HG03064 (cell line): ENCODE results near the gene CTPS2.
"Not testable (repeated sequence)": the region's sequence is repeated elsewhere in the genome, so short reads cannot be mapped to it uniquely, and the experiment has no call there.

ENCODE experiments used
- ATAC-seq: cut with Tn5 transposase; IDR thresholded peaks from one replicate; pipeline ENCODE4 v1.9.1; 2021; ENCODE audit warnings: low read depth; ENCODE audit not compliant: unreplicated experiment

Gene CTPS2

DNA sequence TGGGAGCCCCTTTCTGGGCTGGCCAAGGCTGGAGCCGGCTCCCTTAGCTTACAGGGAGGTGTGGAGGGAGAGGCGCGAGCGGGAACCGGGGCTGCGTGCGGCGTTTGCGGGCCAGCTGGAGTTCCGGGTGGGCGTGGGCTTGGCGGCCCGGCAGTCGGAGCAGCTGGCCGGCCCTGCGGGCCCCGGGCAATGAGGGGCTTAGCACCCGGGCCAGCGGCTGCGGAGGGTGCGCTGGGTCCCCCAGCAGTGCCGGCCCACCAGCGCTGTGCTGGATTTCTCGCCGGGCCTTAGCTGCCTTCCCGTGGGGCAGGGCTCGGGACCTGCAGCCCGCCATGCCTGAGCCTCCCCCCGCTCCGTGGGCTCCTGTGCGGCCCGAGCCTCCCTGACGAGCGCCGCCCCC is 137.1 kb downstream of the CTPS2 start:
- ATAC-seq, result not testable (repeated sequence)

DNA sequence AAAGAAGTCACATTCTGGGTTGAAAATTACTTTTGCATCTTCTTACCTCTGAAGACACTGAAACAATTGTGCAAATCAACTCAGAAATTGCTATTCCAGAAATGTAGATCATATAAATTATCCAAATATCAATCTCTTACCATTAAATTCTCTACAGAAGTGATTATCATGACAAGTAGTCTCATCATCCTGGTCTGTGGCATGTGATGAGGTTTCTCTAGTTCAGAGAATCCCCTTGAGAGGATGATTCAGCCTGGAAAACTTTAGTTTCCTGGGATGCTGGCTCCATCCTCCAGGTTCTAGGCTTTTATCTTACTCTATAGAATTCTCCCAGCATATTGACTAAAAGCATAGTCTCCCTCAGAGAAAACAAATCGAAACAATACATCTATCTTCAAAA is 138.7 kb downstream of the CTPS2 start:
- ATAC-seq, result no peak

DNA sequence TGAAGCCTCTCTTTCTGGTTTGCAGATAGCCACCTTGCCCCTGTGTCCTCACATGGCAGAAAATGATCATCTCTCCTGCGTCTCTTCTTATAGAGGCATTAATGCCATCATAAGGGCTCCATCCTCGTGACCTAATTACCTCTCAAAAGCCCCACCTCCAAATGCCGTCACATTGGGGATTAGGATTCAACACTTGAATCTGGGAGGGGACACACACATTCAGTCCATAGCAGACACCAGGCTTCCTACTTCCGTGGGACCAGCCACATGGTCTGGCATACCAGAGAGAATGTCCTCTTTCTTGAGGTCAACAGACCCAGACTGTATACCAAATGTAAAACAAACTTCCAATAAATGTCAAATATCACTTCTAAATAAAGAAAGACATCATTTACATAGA is 144.8 kb downstream of the CTPS2 start:
- ATAC-seq, result no peak

DNA sequence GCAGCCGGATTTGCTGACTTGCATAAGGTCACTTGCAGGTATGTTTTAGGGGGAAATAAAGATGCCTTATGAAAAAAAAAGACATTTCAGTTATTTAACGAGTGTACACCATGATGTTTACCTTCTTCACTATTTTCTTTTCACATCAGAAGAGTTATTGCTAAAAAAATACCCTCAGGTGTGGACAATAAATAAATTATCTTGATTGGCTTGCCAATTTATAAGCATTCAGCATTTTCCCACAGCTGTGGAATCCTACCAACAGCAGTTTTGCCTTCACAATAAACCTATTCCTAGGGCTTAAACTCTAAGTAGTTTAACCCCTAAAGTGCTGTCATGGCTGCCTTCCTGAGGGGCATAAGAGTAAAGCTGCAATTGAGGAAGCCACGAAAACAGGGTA is 145.9 kb downstream of the CTPS2 start:
- no peak for ATAC-seq

DNA sequence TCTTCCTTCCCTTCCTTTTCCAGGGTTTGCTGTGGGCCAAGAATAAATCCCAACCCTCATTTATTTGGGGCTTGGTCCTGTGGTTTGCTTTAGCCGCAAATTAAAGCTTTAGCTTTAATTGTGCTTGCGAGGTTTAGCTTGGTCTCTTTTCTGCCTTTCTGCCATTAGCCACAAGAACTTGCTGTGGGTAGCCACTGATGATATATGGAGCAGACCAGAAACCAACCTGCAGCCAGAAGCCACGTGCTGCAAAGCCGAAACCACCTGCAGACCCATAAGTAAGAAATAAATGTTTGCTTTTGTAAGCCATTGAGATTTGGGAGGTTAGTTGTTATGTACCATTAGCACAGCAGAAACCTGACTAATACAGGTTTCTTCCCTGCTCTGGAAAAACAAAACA is 152.3 kb downstream of the CTPS2 start:
- no peak for ATAC-seq

DNA sequence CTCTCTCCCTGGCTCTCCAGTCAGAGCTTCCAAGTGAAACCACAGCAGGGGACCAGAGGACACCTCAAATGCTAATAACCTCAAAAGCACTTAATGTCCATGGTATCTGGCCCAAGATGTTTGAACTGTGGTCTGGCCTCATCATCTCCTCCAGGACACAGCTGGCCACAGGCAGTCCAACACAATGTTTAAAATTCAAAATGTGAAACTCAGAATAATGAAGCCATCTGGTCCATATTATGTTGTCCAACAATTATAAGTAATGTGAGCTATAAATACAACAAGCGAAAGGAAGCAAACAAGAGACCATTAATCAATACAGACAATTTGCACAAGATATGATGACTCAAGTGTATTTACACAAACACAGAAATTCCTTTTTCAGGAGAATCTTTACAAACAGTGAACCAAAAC is 153.3 kb downstream of the CTPS2 start:
- no peak for ATAC-seq

DNA sequence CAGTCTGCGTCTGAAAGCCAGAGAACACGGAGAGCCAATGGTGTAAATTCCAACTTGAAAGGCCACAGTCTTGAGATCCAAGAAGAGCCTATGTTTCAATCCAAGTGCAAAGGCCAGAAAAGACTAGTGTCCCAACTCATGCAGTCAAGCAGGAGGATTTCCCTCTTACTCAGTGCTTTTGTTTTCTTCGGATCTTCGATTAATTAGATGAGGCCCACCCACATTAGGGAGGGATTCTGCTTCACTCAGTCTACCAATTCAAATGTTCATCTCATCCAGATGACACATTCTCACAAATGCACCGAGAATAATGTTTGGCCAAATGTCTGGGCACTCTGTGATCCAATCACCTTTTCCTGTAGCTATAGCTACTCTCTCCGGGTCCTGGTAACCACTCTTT is 154.0 kb downstream of the CTPS2 start:
- ATAC-seq, result no peak

DNA sequence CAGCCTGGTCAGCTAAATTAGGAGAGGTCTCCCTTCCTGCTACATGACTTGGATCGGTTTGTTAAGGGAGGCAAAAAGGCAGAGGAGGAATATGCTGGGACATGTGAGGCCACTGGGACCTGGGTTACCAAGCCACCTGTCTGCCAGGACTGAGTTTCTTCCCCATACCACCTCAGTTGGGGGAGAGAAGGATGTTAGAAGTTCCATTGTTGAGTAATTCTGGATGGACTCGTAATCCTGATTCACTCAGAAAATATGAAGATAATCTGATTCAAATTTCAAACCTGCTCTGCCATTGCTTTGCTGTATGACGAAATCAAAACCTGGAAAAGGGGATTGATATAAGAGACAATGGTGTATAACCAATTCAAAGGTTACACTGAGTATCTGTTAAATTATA is 159.9 kb downstream of the CTPS2 start:
- no peak for ATAC-seq

DNA sequence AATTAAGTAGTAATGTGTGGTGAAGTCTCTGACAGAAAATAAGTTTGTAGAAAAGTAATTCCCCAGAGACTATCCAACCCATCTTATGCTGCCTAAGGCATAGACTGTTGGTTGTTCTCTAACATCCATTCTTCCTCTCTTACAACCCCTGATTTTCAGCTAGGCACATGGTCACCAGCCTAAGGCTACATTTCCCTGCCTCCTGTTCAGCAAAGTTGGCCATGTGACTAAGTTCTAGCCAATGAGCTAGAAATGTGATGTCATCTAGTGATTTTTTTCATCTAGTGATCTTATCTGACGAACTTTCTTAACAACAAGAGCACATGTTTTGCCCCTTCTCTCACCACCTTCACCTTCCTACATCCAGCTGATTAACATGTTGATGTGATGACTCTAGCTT is 164.8 kb downstream of the CTPS2 start:
- no peak for ATAC-seq

DNA sequence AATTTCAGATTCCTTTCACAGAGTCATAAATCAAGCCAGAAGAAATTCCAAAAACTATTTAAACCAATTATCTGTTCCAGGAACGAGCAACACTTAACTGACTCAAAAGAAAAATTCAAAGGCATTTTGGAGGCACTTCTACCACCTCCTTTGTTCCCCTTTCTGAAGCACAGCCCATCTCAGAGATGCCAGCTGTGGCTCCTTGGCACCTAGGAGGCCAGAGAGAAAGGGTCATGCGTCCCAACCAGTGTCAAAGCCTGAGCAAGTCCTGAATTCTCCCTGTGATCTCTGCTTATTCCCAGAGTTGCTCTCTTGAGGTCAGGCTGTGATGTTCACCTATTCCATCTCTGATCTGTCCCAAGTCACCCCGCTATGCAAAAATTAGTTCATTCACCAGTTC is 167.5 kb downstream of the CTPS2 start:
- no peak for ATAC-seq
